GM18511 (cell line): ENCODE measurements around the gene KLF15.

Experiments used
- ATAC-seq: cut with Tn5 transposase; IDR thresholded peaks from one replicate; pipeline ENCODE4 v1.9.1; 2021; ENCODE audit warnings: mild to moderate bottlenecking, moderate library complexity; ENCODE audit not compliant: unreplicated experiment

Gene KLF15

GRCh38 chr3:126364130-126364695, 7.0 kb upstream of the KLF15 start:
- ATAC-seq: no peak

DNA sequence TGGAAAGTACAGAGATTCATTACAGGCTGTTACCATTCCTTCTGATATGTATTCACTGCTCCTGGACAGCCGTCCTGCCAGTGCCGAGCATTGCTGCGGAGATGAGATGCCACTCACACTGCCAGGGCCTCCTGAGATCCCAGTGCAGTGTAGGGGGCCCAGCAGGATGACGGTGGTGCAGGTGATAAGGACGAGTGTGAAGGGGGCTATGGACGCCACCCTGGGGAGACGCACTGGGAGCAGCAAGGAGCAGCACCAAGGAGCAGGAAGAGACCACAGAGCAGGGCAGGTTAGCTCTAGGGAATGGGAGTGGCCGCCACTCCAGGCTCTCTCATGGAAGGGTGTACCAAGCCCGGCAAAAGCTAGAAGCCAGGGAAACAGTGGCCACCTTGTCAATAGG, 4.0 kb upstream of the KLF15 start:
- no peak for ATAC-seq

- no peak for ATAC-seq
Observed at GRCh38 chr3:126360714-126361060, 3.5 kb upstream of the KLF15 start.

- no peak for ATAC-seq
Observed at GRCh38 chr3:126360046-126360713, 3.0 kb upstream of the KLF15 start.

- no peak for ATAC-seq
Observed at GRCh38 chr3:126358816-126359181, 1.6 kb upstream of the KLF15 start.

DNA sequence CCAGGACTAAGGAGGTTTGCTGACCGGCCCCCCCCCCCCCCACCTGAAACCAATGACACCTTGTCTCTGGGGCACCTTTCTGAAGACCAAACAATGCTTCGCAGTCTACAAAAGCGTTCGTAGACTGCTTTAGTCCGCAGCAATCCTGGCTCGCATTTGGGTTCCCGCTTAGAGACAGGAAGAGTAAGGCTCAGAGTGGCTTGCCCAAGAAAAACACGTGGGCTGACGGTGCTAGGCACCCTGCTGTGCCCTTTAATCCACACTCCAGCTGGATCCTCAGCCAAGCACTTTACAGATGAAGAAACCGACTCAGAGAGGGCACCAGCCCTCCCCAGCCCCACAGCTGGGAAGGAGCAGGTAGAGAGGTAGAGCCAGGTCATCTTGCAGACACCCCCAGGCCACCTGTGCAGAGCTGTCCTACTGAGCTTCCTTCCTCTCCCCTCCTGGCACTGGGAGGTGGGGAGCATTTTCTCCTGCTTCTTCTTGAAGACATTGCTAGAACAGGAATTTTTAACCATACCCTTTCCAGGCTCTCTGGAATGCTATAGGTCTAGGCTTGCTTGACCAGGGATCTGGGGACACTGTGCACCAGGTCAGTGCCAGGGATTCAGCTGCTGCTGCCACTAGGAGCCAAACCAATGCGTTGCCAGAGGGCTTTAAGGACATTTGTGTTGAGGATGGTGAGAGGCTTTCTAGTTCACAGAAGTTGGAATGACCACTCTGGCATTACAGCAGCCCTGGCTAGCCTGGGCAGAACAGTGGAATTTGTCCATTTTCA, 1.0 kb upstream of the KLF15 start:
- no peak for ATAC-seq

GRCh38 chr3:126356373-126357264, 589 bp downstream of the KLF15 start:
- no peak for ATAC-seq

DNA sequence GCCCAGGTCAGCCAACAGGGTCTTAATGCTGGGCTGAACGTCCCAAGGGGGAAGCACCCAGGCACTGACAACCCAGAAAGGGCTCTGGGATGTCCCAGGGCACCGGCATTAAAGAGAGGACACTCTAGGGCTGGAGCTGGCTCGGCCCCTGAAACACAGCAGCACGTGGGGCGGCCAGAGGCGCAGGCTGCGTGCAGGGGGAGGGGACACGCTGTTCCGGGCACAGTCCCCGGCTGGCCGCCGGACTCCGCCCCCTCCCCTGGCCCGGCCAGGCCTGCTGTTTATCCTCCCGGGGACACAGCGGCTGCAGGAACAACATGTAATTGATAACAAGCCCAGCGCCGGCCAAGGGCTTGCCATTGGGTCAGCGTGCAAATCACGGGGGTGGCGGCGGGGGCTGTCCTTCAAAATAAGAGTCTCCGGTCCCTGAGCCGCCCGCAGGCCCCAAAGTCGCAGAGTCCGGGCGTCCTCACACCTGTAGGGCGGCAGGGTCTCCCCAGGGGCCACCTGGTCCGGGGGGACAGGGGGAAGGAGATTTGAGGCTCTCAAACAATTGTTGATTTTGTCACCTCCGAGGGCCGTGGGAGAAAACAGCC, 1.3 kb downstream of the KLF15 start:
- ATAC-seq: no peak

- ATAC-seq: no peak
Observed at GRCh38 chr3:126355251-126355650, 2.0 kb downstream of the KLF15 start.

DNA sequence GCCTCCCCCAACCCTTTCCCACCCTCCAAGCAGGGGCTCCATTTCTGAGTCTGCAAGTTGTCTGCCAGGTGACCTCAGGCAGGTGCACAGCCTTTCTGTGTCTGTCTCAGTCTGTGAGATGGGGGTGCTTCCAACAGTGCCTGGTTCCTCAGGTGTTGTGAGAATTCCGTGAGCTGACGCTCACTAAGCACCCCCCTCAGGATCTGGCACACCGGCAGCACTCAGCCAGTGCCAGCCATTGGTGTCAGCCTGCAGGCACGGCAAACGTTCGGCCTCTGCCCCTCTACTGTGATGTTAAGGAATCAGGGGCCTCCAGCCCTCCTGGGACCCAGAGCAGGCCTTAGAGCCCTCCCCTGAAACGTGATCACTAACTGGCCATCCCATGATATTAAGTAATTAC, 2.4 kb downstream of the KLF15 start:
- ATAC-seq: no peak

DNA sequence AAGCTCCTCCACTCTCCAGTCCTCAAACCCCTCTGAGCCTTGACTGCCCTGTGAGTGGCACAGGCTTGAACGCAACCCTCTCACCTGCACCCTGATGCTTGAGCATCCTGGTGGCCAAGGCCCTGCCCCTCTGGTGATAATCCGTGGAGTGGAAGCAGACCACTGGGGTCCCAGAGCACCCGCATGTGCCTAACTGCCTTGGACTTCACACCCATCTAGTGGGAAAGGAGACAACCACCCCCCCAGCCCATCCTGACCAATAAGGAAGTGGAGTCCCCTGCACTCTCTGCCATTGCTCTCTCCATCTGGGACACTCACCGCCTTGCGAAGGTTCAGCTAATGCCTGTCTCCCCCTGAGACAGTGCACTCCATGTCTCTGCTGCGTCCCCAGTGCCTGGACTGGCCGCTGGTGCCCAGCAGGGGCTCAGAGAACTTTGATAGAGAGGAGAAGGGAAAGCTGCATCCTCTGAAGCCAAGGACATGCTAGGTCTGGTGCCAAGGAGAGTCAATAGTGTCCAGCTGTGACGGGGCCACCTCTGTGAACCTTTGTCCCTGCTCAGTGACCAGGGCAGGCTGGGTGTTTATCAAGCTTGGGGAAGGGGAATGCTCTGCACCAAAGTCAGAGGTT, 3.4 kb downstream of the KLF15 start:
- ATAC-seq: no peak

GRCh38 chr3:126352476-126353454, 4.4 kb downstream of the KLF15 start:
- no peak for ATAC-seq

GRCh38 chr3:126351771-126352475, 5.3 kb downstream of the KLF15 start:
- no peak for ATAC-seq

DNA sequence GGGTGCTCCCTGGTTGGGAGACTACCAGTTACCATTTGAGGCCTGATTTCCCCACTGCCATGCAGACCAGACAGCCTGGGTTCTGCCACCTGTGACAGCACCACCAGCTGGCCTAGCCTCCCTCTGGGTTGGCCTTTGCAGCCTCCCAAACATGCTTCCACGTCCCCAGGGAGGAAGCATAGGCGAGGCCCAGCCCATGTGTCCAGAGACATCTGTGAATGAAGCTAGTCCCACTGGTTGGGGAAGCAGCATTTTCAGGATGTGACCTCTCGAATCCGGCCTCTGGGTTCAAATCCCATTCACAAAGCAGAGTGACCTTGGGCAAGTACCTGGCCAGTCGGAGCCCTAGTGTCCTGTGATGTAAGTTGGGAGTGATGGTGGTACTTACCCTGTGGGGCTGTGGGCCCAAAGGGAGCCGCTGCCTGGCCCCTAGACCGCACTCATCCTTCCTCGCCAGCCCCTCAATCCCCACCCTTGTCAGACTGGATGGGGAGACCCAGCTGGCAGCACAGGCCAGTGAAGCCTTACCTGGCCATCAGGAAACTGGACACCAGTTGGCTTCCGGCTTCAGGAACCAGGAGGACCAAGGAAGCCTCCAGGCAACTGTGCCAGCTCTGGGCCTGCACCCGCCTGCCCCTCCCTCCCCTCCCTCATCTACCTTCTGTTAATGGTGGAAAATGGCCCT, 6.0 kb downstream of the KLF15 start:
- ATAC-seq: no peak

DNA sequence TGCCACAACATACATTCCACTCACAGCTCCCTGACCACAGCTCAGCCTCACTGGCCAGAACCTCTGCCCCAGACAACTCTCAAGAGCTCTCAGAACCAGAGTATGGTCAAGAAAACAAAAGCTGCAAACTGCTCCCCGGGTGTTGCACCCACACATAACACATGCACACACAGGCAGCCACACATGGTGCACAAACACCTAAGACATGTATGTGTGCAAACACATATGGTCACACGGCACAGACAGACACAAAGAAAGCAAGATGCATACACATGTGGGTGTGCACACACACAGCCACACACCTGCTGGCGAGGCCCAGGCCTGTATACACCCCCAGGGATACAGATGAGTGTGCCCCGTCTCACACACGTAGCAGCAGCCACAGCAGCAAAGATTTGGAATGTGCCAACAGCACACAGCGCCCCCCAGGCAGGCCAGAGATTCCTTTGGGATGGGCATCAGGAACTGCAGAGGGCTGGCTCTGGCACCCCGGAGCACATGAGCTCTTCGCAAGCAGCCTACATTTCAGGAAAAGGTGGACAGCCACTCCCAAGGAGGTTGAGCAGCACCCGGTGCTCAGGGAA, 6.6 kb downstream of the KLF15 start:
- no peak for ATAC-seq

DNA sequence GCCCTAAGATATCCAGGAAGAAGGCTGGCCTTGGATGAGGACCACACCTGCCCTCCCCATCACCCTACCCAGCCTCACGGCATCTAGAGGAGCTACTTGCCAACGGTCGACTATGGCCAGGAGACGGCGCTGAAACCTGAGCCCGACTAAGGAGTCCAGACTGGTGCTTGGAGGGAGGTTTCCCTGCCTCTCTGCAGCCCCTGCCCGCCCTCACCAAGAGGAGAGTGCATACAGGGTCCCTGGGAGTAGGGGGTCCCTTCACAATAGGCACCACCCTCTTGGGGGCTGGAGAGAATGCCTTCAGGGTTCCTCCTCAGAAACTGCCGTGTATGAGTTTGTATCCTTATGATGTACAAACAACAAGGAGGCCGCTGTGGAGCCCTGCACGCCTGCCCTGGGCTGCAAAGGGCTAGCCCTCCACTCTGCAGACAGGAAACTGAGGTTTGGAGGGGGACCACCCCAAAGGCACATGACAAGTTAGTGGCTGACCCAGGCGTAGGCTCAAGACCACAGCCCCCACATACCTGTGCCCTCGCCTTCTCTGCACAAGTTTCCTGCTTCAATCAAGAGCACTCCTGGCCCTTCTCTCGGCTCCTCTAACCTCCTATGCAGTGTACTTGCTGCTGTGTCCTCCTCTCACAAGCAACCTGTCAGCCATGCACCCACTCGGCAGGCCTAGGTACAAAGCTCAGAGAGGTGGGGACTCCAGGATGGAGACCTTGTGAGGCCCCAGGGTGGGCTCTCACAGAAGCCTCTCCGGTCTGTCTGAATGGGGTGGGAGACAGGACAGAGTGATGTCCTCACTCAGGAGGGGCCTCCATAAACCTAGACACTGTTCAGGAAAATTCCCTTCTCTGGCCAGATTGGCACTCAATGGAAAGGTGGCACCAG, 7.4 kb downstream of the KLF15 start:
- no peak for ATAC-seq

DNA sequence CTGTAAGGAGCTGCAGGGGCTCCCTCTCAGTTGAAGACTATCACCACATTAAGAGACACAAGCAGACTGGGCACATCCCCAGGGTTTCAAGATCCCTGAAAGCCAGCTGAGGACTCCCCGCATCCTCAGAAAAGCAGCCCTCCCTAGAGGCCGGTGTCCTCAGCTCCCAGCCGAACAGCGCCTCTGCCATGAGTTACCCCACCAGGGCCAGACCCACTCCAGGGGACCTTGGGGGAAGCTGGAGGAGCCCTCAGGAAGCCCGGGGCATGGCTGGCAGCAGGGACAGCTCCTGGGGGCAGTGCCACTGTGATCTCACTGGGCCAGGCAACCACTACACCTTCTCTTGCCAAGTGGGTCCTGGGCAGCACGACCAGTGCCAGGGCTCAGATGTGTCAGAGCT, 8.1 kb downstream of the KLF15 start:
- ATAC-seq: no peak
